B cell (primary cell): Measurements from ENCODE around the gene PTPRO. TPM values are rescaled to one million over a fixed set of nuclear protein-coding genes. Genes with fewer than 3 reads are reported as not detected.

Source experiments
- ATAC-seq: fragments of 200-7000 bp; cut with Tn5 transposase; one replicate; pipeline ENCODE4 v1.10.0; 2021; ENCODE audit warnings: low read depth, mild to moderate bottlenecking, moderate number of reproducible peaks, moderate library complexity
- CTCF ChIA-PET: fragments of 350-600 bp; sonication (Branson Sonifier 250); formaldehyde crosslinking; loops from one replicate; lab custom pipeline; 2021; ENCODE audit warnings: antibody characterized with exemption, inconsistent platforms; lab: Charles Lee
- POLR2A ChIA-PET: fragments of 350-600 bp; sonication (Branson Sonifier 250); formaldehyde crosslinking; loops from one replicate; lab custom pipeline; 2021; ENCODE audit warnings: antibody characterized with exemption; lab: Charles Lee
- DNase-seq: peaks from one replicate; pipeline ENCODE4 v3.0.0; 2013
- H2AFZ ChIP-seq: 2 replicates; pipeline ENCODE4 v1.6.1; 2012; ENCODE audit warnings: mild to moderate bottlenecking, low read depth, low read length; ENCODE audit not compliant: insufficient read depth, poor library complexity, severe bottlenecking
- H3K27ac ChIP-seq, 2 donors: 1 replicate in 1 of 2; 2 replicates in 1 of 2; pipeline ENCODE4 v1.5.1; 2012 to 2013; ENCODE audit warnings: low read length in 2 of 2, mild to moderate bottlenecking in 2 of 2, moderate library complexity in 1 of 2
- H3K27me3 ChIP-seq, 4 experiments: fragments of 200-600 bp in 1 of 4; sonication (generic) in 1 of 4; replicated peaks in 1 of 4; 1 replicate in 2 of 4; 2 replicates in 2 of 4; pipeline versions ENCODE4 v1.6.1 to v1.7.0; 2013 to 2016; ENCODE audit warnings: low read length in 3 of 4, mild to moderate bottlenecking in 2 of 4, mixed read lengths in 1 of 4, moderate library complexity in 1 of 4; ENCODE audit not compliant: insufficient read depth in 4 of 4, control insufficient read depth in 3 of 4; ENCODE audit errors: control extremely low read depth in 1 of 4
- H3K36me3 ChIP-seq, 2 experiments: replicated peaks in 1 of 2; 1 replicate in 1 of 2; 2 replicates in 1 of 2; pipeline versions ENCODE4 v1.6.1 to v1.7.1; 2013; ENCODE audit warnings: low read length in 1 of 2; ENCODE audit not compliant: insufficient read depth in 2 of 2, control insufficient read depth in 1 of 2; ENCODE audit errors: control extremely low read depth in 1 of 2, extremely low read depth in 1 of 2
- H3K4me1 ChIP-seq, 2 donors: fragments of 200-600 bp in 1 of 2; sonication (generic) in 1 of 2; 1 replicate in 1 of 2; 2 replicates in 1 of 2; pipeline versions ENCODE4 v1.5.1 to v1.6.1; 2013 to 2017; ENCODE audit warnings: low read length in 2 of 2; ENCODE audit not compliant: control insufficient read depth in 2 of 2, insufficient read depth in 2 of 2
- H3K4me2 ChIP-seq: replicated peaks from 2 replicates; pipeline ENCODE3; 2012; ENCODE audit warnings: mild to moderate bottlenecking, low read depth, low read length; ENCODE audit not compliant: poor library complexity, severe bottlenecking
- H3K4me3 ChIP-seq, 5 experiments: fragments of 200-600 bp in 1 of 5; sonication (generic) in 1 of 5; 1 replicate in 3 of 5; 2 replicates in 2 of 5; pipeline versions ENCODE4 v1.5.1 to v1.7.0; 2011 to 2016; ENCODE audit warnings: low read length in 4 of 5, mild to moderate bottlenecking in 4 of 5, low read depth in 2 of 5, control low read depth in 1 of 5, moderate library complexity in 1 of 5; ENCODE audit not compliant: insufficient read depth in 1 of 5; ENCODE audit errors: control extremely low read depth in 1 of 5, extremely low read depth in 1 of 5
- H3K79me2 ChIP-seq: fragments of 200-600 bp; sonication (generic); one replicate; pipeline ENCODE4 v1.6.0; 2016; ENCODE audit warnings: low read length; ENCODE audit not compliant: control insufficient read depth, insufficient read depth
- H3K9ac ChIP-seq: fragments of 200-600 bp; sonication (generic); 2 replicates; pipeline ENCODE4 v1.6.1; 2017; ENCODE audit warnings: mild to moderate bottlenecking, low read length, moderate library complexity
- H3K9me3 ChIP-seq, 3 donors: one replicate each; pipeline versions ENCODE4 v1.6.1 to v1.7.1; 2013; ENCODE audit warnings: low read length in 2 of 3; ENCODE audit not compliant: control insufficient read depth in 2 of 3, insufficient read depth in 1 of 3; ENCODE audit errors: control extremely low read depth in 1 of 3
- H4K20me1 ChIP-seq: 2 replicates; pipeline ENCODE4 v1.6.0; 2012; ENCODE audit warnings: mild to moderate bottlenecking, low read length; ENCODE audit not compliant: insufficient read depth, control insufficient read depth, poor library complexity, severe bottlenecking
- H3K27ac Mint-ChIP-seq: one replicate; pipeline ENCODE4 v1.8.0; 2021; ENCODE audit warnings: mixed read lengths
- H3K27me3 Mint-ChIP-seq: one replicate; pipeline ENCODE4 v1.8.0; 2021; ENCODE audit warnings: mixed read lengths
- H3K4me1 Mint-ChIP-seq: one replicate; pipeline ENCODE4 v1.8.0; 2021; ENCODE audit warnings: mixed read lengths
- H3K4me3 Mint-ChIP-seq: one replicate; pipeline ENCODE4 v1.8.0; 2021; ENCODE audit warnings: mixed read lengths
- H3K9me3 Mint-ChIP-seq: one replicate; pipeline ENCODE4 v1.8.0; 2022; ENCODE audit warnings: mixed read lengths; ENCODE audit not compliant: insufficient read depth
- EZH2 ChIP-seq: IDR thresholded peaks from 2 replicates; pipeline ENCODE4 v1.6.1; 2012; ENCODE audit warnings: borderline replicate concordance, low read depth, mild to moderate bottlenecking, moderate library complexity, low read length; ENCODE audit not compliant: insufficient read depth, poor library complexity, severe bottlenecking
- whole genome bisulfite sequencing: methylation state at CpG from one replicate; pipeline ENCODE4 v1.1.5; 2013; ENCODE audit warnings: missing lambda C conversion rate; ENCODE audit not compliant: insufficient coverage; 5-methylcytosine and 5-hydroxymethylcytosine counted together
- intact Hi-C: fragments of 100-400 bp; cut with micrococcal nuclease; formaldehyde crosslinking; loops from one replicate; pipeline ENCODE4 v1.10.0; 2022
- polyA plus RNA-seq: library from polyadenylated mRNA; depleted of rRNA; stranded (reverse); fragments of >200 nt; gene quantifications from 2 replicates; pipeline ENCODE4 v1.2.3, GENCODE V29; 2012
- total RNA-seq, 2 donors: library from RNA; stranded (reverse); fragments of 120-200 nt in 1 of 2; gene quantifications; 1 replicate in 1 of 2; 2 replicates in 1 of 2; pipeline versions ENCODE4 v1.2.3 to v1.2.4, GENCODE V29; 2013 to 2022
- TF ChIP-seq, protein P1 (sequence below): fragments of 200-600 bp; IDR thresholded peaks from one replicate; pipeline ENCODE4 v1.8.0; 2022; ENCODE audit warnings: antibody characterized with exemption, mild to moderate bottlenecking

The PTPRO gene
- total and polyA plus RNA-seq, 2 donors (not counting 1 experiment from before 2014, with no cell fraction given) = 23.1 to 23.6 TPM

DNA sequence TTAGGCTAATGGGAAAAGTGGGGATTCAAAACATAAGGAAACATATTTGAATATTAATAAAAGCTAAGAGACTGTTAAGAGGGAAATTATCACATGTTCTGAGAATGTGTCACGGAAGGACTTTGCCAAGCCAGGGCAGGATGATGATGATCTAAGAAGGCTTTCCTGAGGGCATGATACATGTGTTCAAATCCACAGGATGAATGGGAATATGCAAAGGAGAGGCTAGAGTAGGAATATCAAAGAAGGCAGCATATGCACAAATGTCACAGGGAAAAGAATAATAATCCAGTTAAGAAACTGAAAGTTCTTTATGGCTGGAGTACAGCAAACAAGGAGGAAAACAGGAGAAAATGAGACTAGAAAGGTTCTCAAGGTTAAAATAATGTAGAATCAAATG lies 107.0 kb downstream of the PTPRO start:
- intact Hi-C loops = no loop called here
- no peak overlapping the region for H3K27ac Mint-ChIP-seq
- WGBS = 91% methylated on average over 1 of the region's 1 CpG
- H3K27me3 ChIP-seq = peaks cover 0 to 3% (median 0%) of the 10 kb centered on the region in 4 experiments
- no peaks in the 10 kb centered on the region for H3K9me3 ChIP-seq
- H3K79me2 ChIP-seq = no peaks in the 10 kb centered on the region
- no peaks in the 10 kb centered on the region for H3K4me1 ChIP-seq
- H3K4me1 Mint-ChIP-seq = no peaks in the 10 kb centered on the region
- no peak overlapping the region for H3K27ac ChIP-seq
- CTCF ChIA-PET = no interaction called here
- H3K4me3 Mint-ChIP-seq = no peak overlapping the region
- H3K27me3 Mint-ChIP-seq = peaks cover 27% of the 10 kb centered on the region
- no peak overlapping the region for H3K4me3 ChIP-seq
- no peaks in the 10 kb centered on the region for H4K20me1 ChIP-seq
- H3K9ac ChIP-seq = no peak overlapping the region
- H3K36me3 ChIP-seq = no peaks in the 10 kb centered on the region
- TF ChIP-seq EZH2 = no peak
- TF ChIP-seq, protein P1, sequence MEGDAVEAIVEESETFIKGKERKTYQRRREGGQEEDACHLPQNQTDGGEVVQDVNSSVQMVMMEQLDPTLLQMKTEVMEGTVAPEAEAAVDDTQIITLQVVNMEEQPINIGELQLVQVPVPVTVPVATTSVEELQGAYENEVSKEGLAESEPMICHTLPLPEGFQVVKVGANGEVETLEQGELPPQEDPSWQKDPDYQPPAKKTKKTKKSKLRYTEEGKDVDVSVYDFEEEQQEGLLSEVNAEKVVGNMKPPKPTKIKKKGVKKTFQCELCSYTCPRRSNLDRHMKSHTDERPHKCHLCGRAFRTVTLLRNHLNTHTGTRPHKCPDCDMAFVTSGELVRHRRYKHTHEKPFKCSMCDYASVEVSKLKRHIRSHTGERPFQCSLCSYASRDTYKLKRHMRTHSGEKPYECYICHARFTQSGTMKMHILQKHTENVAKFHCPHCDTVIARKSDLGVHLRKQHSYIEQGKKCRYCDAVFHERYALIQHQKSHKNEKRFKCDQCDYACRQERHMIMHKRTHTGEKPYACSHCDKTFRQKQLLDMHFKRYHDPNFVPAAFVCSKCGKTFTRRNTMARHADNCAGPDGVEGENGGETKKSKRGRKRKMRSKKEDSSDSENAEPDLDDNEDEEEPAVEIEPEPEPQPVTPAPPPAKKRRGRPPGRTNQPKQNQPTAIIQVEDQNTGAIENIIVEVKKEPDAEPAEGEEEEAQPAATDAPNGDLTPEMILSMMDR = no peak
- no peaks in the 10 kb centered on the region for H3K9me3 Mint-ChIP-seq
- H2AFZ ChIP-seq = no peak overlapping the region
- DNase-seq = no peak
- H3K4me2 ChIP-seq = no peak overlapping the region
- no peak for ATAC-seq
- POLR2A ChIA-PET = no interaction called here

- no CpG with 5 or more reads among the region's 2 CpGs for WGBS
- no peaks in the 10 kb centered on the region for H4K20me1 ChIP-seq
- no peaks in the 10 kb centered on the region for H3K4me1 ChIP-seq
- CTCF ChIA-PET = no interaction called here
- no peak overlapping the region for H3K4me2 ChIP-seq
- no peak overlapping the region for H3K4me3 ChIP-seq
- Mint-ChIP-seq H3K27me3 (peaks cover 12% of the 10 kb centered on the region), H3K27ac (no peak overlapping the region), H3K9me3 (no peaks in the 10 kb centered on the region), H3K4me1 (no peaks in the 10 kb centered on the region), H3K4me3 (no peak overlapping the region)
- DNase-seq (no peak), ATAC-seq (no peak)
- H3K27ac ChIP-seq = no peak overlapping the region
- H3K36me3 ChIP-seq = no peaks in the 10 kb centered on the region
- H2AFZ ChIP-seq = no peak overlapping the region
- no peak for TF ChIP-seq EZH2
- TF ChIP-seq, protein P1 = no peak
- no peaks in the 10 kb centered on the region for H3K79me2 ChIP-seq
- H3K9me3 ChIP-seq = peaks cover 0 to 10% (median 0%) of the 10 kb centered on the region in 3 donors
- peaks cover 0 to 4% (median 0%) of the 10 kb centered on the region in 4 experiments for H3K27me3 ChIP-seq
- no peak overlapping the region for H3K9ac ChIP-seq
- POLR2A ChIA-PET = no interaction called here
- intact Hi-C loops = no loop called here
Measured at GRCh38 chr12:15435597-15435996, 113.3 kb downstream of the PTPRO start.
